Loucy (cell line): ENCODE data around the gene LITAFD.

Source experiments
- H2AFZ ChIP-seq: fragments of 200-600 bp; sonication (generic); 2 replicates; pipeline ENCODE4 v1.6.0; 2016; ENCODE audit warnings: antibody characterized with exemption, mild to moderate bottlenecking, low read length, moderate library complexity
- H3F3A ChIP-seq: fragments of 200-600 bp; 2 replicates; pipeline ENCODE4 v1.6.0; 2016; ENCODE audit warnings: antibody characterized with exemption, low read depth, mild to moderate bottlenecking
- H3K27me3 ChIP-seq: fragments of 200-600 bp; sonication (generic); 2 replicates; pipeline ENCODE4 v1.6.1; 2014; ENCODE audit warnings: low read length, mild to moderate bottlenecking; ENCODE audit not compliant: insufficient read depth, poor library complexity, severe bottlenecking
- H3K36me3 ChIP-seq: fragments of 200-600 bp; sonication (generic); 2 replicates; pipeline ENCODE4 v1.6.1; 2016; ENCODE audit warnings: low read length; ENCODE audit not compliant: insufficient read depth
- H3K4me1 ChIP-seq: fragments of 200-600 bp; sonication (generic); 2 replicates; pipeline ENCODE4 v1.5.1; 2014; ENCODE audit warnings: low read length, mild to moderate bottlenecking; ENCODE audit not compliant: insufficient read depth, poor library complexity, severe bottlenecking
- H3K4me2 ChIP-seq: fragments of 200-600 bp; sonication (generic); 2 replicates; pipeline ENCODE4 v1.6.0; 2014; ENCODE audit warnings: antibody characterized with exemption, low read length, low read depth, mild to moderate bottlenecking; ENCODE audit not compliant: poor library complexity, severe bottlenecking
- H3K4me3 ChIP-seq: fragments of 200-600 bp; sonication (generic); 2 replicates; pipeline ENCODE4 v1.5.1; 2014; ENCODE audit warnings: low read length, mild to moderate bottlenecking, mixed read lengths; ENCODE audit not compliant: poor library complexity, severe bottlenecking
- H3K79me2 ChIP-seq: fragments of 200-600 bp; sonication (generic); 2 replicates; pipeline ENCODE4 v1.6.1; 2014; ENCODE audit warnings: low read length; ENCODE audit not compliant: insufficient read depth
- H3K9ac ChIP-seq: fragments of 200-600 bp; sonication (generic); 2 replicates; pipeline ENCODE4 v1.6.0; 2014; ENCODE audit warnings: mild to moderate bottlenecking, low read depth, low read length, moderate library complexity; ENCODE audit not compliant: poor library complexity, severe bottlenecking
- H3K9me2 ChIP-seq: fragments of 200-600 bp; sonication (generic); replicated peaks from 2 replicates; pipeline ENCODE4 v1.6.1; 2016; ENCODE audit warnings: low read depth, low read length, mixed read lengths
- H3K9me3 ChIP-seq: fragments of 200-600 bp; sonication (generic); 2 replicates; pipeline ENCODE4 v1.6.1; 2014; ENCODE audit warnings: mild to moderate bottlenecking, antibody characterized with exemption, low read length, low read depth; ENCODE audit not compliant: insufficient read depth
- H4K20me1 ChIP-seq: fragments of 200-600 bp; sonication (generic); 2 replicates; pipeline ENCODE4 v1.6.0; 2014; ENCODE audit warnings: antibody characterized with exemption, low read length, mild to moderate bottlenecking; ENCODE audit not compliant: insufficient read depth, poor library complexity, severe bottlenecking
- CTCF ChIP-seq: fragments of 200-600 bp; sonication (generic); conservative IDR thresholded peaks from 2 replicates; pipeline ENCODE4 v1.5.1; 2014; ENCODE audit warnings: mild to moderate bottlenecking, antibody characterized with exemption, low read length
- EZH2phosphoT487 ChIP-seq: fragments of 200-600 bp; IDR thresholded peaks from 2 replicates; pipeline ENCODE4 v1.6.1; 2018; ENCODE audit warnings: antibody characterized with exemption, mild to moderate bottlenecking, moderate library complexity, borderline replicate concordance

Gene LITAFD

GRCh38 chr16:8929086-8929748 is 47.1 kb downstream of the LITAFD start:
- H3K9me2 ChIP-seq: no peaks in the 10 kb centered on the region
- H2AFZ ChIP-seq: no peak overlapping the region
- H4K20me1 ChIP-seq: peaks cover 60% of the 10 kb centered on the region
- H3K9ac ChIP-seq: no peak overlapping the region
- peaks cover 27% of the 10 kb centered on the region; the same call in 1 of the 2 replicates for H3K36me3 ChIP-seq
- H3K4me2 ChIP-seq: no peak overlapping the region
- H3K27me3 ChIP-seq: no peaks in the 10 kb centered on the region
- no peaks in the 10 kb centered on the region for H3K9me3 ChIP-seq
- TF ChIP-seq EZH2phosphoT487 (no peak), CTCF (no peak)
- H3F3A ChIP-seq: no peaks in the 10 kb centered on the region
- peaks cover 53% of the 10 kb centered on the region for H3K79me2 ChIP-seq
- no peaks in the 10 kb centered on the region for H3K4me1 ChIP-seq
- no peak overlapping the region for H3K4me3 ChIP-seq

- Histone ChIP-seq H3K4me3 (no peak overlapping the region), H3K4me1 (no peaks in the 10 kb centered on the region), H3K27me3 (no peaks in the 10 kb centered on the region), H3K9ac (no peak overlapping the region), H3K79me2 (peaks cover 72% of the 10 kb centered on the region), H3K36me3 (peaks cover 23% of the 10 kb centered on the region; the same call in 1 of the 2 replicates), H4K20me1 (peaks cover 74% of the 10 kb centered on the region), H3K4me2 (no peak overlapping the region), H3K9me2 (no peaks in the 10 kb centered on the region), H3F3A (no peaks in the 10 kb centered on the region), H3K9me3 (no peaks in the 10 kb centered on the region), H2AFZ (no peak overlapping the region)
- no peak for TF ChIP-seq CTCF
- no peak for TF ChIP-seq EZH2phosphoT487
Measured at GRCh38 chr16:8931859-8932258, 49.7 kb downstream of the LITAFD start.

GRCh38 chr16:8934601-8935000 is 52.5 kb downstream of the LITAFD start:
- Histone ChIP-seq H3K4me2 (no peak overlapping the region), H3K9me3 (no peaks in the 10 kb centered on the region), H3K4me1 (no peaks in the 10 kb centered on the region), H3K36me3 (peaks cover 7% of the 10 kb centered on the region; the same call in 1 of the 2 replicates), H3K27me3 (no peaks in the 10 kb centered on the region), H3K9me2 (no peaks in the 10 kb centered on the region), H4K20me1 (peaks cover 74% of the 10 kb centered on the region), H3K79me2 (peaks cover 89% of the 10 kb centered on the region), H3K4me3 (no peak overlapping the region), H3K9ac (no peak overlapping the region), H3F3A (no peaks in the 10 kb centered on the region), H2AFZ (no peak overlapping the region)
- TF ChIP-seq EZH2phosphoT487 (no peak), CTCF (no peak)
